ENCODE data around the gene ACTMAP.

DNA sequence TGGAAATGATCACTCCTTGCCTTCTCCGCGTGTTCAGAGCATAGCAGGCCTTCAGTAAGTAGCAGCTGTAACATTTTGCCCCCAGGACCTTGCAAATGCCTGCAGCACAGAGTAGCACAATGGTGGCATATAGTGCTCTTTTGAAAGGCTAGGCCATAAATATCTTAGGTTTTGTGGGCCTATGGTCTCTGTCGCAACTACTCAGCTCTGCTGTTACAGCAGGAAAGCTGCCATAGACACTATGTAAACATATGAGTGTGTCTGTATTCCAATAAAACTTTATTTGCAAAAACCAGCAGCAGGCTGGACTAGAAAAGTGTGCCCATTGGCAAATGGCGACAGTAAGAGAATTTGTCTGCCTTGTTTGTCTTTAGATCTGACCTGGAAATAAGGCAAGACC, 24.0 kb downstream of the ACTMAP start:
- TF ChIP-seq, protein P1, sequence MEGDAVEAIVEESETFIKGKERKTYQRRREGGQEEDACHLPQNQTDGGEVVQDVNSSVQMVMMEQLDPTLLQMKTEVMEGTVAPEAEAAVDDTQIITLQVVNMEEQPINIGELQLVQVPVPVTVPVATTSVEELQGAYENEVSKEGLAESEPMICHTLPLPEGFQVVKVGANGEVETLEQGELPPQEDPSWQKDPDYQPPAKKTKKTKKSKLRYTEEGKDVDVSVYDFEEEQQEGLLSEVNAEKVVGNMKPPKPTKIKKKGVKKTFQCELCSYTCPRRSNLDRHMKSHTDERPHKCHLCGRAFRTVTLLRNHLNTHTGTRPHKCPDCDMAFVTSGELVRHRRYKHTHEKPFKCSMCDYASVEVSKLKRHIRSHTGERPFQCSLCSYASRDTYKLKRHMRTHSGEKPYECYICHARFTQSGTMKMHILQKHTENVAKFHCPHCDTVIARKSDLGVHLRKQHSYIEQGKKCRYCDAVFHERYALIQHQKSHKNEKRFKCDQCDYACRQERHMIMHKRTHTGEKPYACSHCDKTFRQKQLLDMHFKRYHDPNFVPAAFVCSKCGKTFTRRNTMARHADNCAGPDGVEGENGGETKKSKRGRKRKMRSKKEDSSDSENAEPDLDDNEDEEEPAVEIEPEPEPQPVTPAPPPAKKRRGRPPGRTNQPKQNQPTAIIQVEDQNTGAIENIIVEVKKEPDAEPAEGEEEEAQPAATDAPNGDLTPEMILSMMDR (IDR thresholded peaks at IDR 0.05; ENCODE audit: poor library complexity): no peak
- TF ChIP-seq EZH2 (IDR thresholded peaks at IDR 0.05; ENCODE audit: borderline replicate concordance): no peak
- no peak for TF ChIP-seq EZH2phosphoT487 (IDR thresholded peaks at IDR 0.05; ENCODE audit: low read depth, severe bottlenecking, unreplicated experiment)
